Renal cortex interstitium (tissue), 11 donors: ENCODE measurements around the gene ABLIM2. TPM values are rescaled to one million over a fixed set of nuclear protein-coding genes. Genes with fewer than 3 reads are reported as not detected.
A peak's percentile ranks its signal among the peaks of the same experiment; 100 is the strongest.

Source experiments
- DNase-seq, 11 donors: peaks; one replicate each; pipeline ENCODE4 v3.0.0-alpha.2; 2013; ENCODE audit warnings: low read depth in 9 of 11, low spot score in 4 of 11; ENCODE audit errors: extremely low read depth in 1 of 11
- polyA plus RNA-seq, 3 donors: library from polyadenylated mRNA; unstranded; fragments of 120-200 nt; gene quantifications; one replicate each; pipeline ENCODE4 v1.2.1, GENCODE V29; 2013; ENCODE audit not compliant: insufficient read length in 3 of 3

ABLIM2 gene
- polyA plus RNA-seq, 3 donors, result 4.9 to 8.1 (median 5.6) TPM

- DNase-seq, result no peak
These were observed 165.8 kb downstream of the ABLIM2 start for GRCh38 chr4:7992846-7993245.

DNA sequence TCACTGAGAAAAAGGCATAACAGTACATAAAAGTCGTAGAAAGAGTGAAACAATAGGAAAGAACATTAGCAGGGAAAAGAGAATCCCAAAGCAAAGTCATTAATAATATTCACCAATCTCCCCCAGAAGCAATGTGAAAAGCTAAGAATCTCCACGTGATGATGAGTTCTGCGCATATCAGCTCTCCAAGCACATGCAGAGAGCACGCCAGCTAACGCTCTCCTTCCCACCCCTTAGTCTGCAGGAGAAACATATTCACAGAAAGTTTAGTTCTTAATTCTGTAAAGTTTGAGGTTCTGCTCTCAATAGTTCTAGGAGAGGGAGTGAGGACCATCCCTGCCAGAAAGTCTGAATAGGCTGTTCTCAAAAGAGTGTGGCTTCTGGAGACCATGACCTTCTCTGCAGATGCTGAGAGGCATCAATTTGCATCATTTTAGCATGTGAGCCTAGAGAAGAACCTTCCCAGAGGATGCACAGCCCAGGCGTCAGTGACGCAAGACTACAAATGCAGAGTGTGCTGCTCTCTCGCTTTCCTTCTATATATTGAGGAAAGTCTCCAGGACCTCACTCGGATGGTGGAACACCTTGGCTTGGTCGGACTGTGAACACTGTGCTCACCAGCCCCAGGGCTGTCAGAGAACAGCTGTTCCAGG, 167.7 kb downstream of the ABLIM2 start:
- DNase-seq, result no peak

DNA sequence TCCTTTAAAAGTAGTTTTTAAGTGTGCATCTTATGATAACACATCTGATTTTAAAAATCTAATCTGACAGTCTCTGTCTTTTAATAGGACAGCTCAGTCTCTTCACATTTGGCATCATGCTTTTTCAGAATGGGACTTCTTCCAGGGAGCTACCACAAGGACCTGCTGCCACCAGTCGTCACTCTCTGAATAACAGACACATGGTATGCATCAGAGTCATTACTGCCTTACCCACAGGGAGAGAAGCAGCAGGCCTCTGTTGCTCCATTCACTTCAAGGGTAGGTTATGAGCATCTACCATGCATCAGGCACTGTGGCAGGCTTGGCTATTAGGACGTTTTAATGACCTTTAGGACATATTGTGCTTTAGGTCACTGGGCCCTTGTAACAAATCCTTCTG, 169.0 kb downstream of the ABLIM2 start:
- DNase-seq, result no peak

DNA sequence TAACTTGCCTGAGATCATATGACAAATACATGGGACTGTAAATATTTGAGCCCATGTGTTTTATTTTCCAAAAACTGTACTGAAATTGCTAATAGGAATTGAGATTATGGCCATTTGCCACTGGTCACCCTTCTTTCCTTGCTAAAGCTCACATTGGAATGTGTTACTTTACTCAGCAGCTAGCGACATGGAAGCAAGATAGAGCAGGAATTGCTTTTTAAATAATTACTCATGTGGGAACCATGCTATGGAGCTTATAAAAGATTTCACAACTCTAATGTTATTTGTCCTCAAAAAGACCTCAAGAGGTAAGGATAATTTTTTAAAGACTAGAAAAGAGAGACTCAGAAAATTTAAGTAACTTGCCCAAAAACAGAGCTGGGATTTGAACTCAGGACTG, 170.2 kb downstream of the ABLIM2 start:
- no peak for DNase-seq

DNA sequence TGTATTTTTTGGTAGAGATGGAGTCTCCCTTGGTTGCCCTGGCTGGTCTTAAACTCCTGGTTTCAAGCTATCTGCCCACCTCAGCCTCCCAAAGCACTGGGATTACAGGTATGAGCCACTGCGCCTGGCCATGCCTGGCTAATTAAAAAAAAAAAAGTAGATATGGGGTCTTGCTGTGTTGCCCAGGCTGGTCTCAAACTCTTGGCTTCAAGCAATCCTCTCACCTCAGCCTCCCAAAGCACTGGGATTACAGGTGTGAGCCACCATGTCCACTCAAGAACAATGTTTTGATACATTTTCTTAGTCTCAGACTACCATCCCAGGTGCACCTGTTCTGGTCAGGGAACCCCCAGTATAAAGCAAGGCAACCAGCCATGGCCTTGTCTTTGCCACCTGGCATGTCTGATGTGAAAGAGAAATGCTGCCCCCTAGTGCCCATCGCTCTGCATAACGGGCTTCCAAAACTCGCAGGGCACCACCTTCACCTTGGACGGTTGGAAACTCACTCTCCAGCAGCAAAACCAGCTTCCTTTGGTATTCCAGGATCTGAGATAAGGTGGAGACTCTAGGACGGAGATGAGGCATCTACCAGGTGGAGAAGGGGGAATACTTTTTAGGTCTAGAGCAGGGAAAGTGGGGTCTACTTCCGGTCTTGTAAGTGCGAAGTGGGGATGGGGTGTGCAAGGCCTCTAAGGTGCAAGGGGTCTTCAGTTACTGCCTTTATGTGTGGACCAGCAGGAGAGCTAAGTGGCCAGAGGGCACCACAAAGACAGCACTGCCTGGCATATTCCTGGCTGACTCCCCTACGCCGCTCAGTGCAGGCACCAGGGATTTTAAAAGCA, 171.2 kb downstream of the ABLIM2 start:
- DNase-seq, result peak in 8 of 11 donors; percentile 49 to 69 (median 58)

DNA sequence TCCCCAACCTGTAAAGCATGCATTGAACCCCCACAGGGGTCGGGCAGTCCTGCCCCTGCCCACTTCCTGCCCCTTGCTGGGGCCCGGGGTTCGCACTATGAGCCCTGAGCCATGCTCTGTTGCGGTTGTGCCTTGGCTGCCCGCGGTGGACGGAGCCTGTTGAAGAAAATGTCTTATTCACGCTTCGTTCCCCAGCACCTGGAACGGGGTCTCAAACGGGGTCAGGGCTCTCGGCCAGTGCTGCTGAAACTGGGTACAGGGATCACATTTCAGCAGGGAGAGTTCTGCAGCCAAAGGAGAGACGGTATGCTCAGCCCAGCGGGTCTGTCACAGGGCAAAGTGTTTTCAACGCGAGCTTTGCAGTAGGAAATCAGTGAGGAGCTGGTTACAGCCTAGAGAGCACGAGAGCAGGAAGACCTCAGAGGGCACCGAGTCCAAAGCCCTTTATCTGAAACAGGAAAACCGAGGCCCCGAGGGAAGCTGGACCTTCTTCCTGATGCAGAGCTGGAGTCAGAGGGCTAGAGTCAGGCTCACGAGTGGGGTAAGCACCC, 172.6 kb downstream of the ABLIM2 start:
- DNase-seq, result peak in 1 of 11 donors; percentile 48

- DNase-seq, result no peak
These were observed 173.5 kb downstream of the ABLIM2 start for GRCh38 chr4:7985072-7985471.

DNA sequence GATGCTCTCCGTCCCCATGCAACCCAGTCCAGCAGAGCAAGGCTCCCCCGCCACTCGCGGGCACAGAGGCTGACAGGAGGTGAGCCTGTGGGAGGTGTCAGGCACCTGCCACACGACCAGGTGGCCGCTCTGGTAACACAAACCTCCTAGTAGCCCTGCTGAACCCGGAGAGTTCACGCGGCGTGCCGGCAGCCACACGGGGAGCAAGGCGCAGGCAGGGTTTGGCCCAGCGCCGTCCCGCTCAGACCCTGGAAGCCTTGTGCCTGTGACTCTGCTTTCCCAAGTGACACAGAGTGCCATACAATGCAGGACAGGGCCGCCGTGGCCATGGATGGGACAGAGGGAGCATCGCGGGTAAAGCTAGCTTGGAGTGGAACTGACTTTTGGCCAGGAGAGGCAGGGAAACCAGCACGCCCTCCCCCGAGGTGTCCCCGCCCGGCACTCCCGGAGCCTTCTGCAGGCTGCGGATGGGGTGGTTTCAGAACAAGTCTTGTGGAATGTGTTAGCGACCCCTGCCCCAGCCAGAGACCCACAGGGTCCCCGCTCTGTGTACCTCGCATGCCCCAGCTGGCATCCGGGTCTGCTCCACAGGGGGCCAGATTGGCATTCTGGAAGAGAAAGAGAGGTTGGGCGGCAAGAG, 174.2 kb downstream of the ABLIM2 start:
- DNase-seq, result no peak

DNA sequence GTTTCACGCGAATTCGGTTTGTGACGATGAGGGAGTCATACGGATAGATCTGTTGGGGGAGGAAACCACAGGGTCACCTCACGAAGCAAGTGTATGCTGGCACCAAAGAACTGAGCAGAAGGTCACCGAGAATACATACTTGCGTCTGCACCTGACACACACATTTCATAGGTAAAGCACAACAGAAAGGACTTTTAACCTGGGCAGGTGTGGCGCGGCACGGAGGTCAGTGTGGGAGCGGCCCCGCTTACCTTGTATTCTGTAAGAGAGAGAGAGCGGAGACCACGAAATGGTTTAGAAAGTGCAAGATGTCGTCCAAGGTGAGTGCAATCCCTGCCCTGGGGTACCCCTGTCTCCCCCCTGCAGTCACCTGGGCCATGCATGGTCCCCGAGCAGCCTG, 175.3 kb downstream of the ABLIM2 start:
- no peak for DNase-seq

GRCh38 chr4:7981738-7982394, 176.7 kb downstream of the ABLIM2 start:
- no peak for DNase-seq

DNA sequence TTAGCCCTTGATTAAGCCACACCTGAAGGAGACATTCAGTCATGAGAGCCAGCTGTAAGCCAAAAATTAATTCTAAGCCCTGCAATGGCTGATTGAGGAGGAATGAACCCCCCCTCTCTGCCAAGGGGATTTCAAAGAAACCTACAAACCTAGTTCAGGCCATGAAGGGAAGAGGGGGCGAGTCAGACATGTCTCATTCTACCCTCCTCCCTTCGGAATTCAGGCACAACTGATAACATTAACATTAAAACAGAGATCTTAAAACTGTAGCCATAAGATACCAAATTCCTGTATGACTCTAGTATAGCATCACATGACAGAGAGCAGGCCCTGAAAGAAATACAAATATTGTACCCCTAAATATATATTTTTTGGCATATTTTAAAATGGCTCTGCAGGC, 178.6 kb downstream of the ABLIM2 start:
- DNase-seq, result no peak

GRCh38 chr4:7979652-7979968, 179.0 kb downstream of the ABLIM2 start:
- DNase-seq, result no peak

- no peak for DNase-seq
These were observed 179.5 kb downstream of the ABLIM2 start for GRCh38 chr4:7978907-7979651.

- no peak for DNase-seq
These were observed 180.1 kb downstream of the ABLIM2 start for GRCh38 chr4:7978489-7978888.

DNA sequence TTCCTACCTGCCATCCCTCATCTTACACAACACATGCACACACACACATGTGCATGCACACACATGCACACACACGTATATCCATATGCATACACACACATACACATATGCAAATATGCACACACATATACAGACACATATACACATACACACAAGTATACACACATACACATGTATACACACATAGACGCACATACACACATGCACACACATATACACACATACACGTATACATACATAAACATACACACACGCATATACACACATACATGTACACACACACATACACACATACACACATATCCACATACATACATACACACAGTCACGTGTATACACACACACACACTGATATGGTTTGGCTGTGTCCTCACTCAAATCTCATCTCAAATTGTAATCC, 182.0 kb downstream of the ABLIM2 start:
- no peak for DNase-seq

- no peak for DNase-seq
These were observed 182.6 kb downstream of the ABLIM2 start for GRCh38 chr4:7976025-7976424.

DNA sequence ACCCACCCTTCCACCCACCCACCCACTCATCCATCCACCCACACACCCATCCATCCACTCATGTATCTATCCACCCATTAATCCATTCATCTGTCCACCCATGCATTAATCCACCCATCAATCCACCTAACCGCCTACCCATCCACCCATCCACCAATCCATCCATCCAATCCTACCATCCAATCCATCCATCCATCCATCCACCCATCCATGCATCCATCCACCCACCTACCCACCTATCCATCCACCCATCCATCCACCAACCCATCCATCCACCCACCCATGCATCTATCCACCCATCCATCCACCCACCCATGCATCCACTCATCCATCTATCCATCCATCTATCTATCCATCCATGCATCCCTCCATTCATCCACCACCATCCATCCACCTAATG, 184.2 kb downstream of the ABLIM2 start:
- DNase-seq, result no peak

DNA sequence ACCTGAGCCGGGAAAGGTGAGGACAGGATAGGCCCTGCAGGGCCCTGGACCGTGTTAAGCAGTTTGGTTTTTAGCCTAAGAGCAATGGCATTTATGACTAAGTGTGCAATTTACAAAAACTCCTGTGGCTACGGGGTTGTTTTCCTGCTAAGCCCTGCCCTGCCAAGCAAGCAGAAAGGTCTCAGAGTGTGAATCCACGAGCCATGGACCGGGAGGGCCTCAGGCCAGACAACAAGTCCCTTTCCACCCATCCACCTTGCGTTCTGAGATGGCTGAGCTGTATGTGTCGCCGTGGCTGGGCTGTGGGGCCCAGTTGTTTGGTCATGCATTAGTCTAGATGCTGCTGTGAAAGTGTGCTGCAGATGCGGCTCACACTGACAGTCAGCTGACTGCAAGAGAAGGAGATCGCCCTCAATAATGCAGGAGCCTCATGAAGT, 185.1 kb downstream of the ABLIM2 start:
- DNase-seq, result no peak
